ENCODE data around the gene TMEM150B.

TMEM150B gene

DNA sequence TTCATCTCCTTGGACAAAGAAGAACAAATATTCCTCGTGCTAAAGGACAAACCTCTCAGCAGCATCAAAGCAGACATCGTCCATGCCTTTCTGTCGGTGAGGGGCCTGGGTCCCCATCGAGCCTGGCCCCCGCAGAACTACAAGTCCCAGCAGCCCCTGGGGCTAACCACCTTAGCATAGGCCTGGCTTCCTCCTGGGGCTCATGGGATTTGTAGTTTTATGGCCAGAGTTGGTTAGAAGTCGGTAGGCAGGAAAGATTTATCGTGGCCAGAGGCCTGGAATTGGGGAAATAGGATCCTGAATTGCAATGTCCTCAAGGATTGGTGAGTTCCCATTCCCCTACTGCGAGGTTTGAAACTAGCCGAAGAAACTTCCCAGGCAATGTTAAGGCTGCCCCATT is 19.6 kb downstream of the TMEM150B start:
- DNase-seq (ENCODE audit: low read depth), result peak; percentile 57

DNA sequence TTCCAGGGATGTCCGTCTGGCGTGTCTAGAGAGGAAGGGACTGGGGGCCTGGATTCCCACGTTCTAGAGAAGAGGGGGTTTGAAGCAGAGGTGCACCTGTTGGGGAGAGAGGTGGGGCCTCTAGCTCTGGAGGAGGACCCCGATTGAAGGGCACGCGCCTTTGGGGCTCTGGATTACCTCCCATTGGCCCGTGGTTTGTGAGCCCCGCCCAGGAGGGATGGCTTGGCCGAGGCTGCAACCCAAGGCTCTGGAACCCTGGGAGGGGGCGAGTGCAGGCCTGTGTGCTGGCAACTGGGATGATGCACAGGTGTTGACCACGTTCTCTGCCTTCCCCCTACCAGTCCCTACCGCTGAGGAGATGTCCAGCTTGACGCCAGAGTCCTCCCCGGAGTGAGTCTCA is 20.2 kb downstream of the TMEM150B start:
- DNase-seq (ENCODE audit: low read depth), result no peak

DNA sequence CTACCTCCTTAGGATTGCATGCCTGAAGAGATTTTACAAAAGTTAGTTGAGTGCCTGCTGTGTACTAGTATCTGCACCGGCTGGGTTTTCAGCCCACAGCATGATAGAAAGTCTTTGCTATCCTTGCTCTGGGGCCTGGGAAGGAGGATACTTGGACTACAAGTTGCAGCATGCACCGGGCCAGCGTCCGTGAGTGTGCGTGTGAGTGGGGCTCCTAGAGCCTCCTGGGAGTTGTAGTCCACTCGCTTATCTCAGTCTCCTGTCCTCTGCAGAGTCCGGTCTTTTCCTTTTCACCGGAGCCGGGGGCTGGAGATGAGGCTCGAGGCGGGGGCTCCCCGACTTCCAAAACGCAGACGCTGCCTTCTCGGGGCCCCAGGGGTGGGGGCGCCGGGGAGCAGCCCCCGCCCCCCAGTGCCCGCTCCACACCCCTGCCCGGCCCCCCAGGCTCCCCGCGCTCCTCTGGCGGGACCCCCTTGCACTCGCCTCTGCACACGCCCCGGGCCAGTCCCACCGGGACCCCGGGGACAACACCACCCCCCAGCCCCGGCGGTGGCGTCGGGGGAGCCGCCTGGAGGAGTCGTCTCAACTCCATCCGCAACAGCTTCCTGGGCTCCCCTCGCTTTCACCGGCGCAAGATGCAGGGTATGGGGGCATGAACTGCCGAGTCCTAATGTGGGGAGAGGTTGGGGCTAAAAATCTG is 20.7 kb downstream of the TMEM150B start:
- DNase-seq (ENCODE audit: low read depth), result peak; percentile 58

DNA sequence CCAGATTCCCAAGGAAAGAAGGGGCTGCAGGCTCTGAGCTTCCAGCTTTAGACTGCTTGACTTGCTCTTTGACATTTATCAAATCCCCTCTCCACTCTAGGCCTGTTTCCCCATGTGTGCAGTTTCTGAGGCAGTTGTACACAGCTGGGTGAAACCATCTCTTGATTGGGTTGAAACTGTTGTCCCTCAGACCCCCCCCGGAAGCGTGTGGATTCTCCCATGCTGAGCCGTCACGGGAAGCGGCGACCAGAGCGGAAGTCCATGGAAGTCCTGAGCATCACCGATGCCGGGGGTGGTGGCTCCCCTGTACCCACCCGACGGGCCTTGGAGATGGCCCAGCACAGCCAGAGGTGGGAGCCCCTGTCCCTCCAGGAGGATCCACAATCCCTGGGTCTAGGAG is 21.7 kb downstream of the TMEM150B start:
- DNase-seq (ENCODE audit: low read depth), result no peak

DNA sequence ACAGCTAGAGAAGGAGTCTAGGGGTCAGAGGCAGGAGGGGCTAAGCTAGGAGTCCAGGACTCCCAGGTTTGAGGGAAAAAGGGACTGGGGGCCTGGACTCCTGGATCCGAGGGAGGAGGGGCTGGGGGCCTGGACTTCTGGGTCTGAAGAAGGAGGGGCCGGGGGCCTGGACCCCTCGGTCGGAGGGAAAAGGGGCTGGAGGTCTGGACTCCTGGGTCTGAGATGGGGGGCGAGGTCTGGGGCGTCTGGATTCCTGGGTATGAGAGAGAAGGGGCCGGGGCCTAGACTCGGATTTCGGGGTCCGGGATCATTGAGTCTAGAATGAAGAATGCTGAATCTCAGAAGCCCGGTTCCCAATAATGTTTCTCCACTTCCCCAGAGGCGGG is 22.8 kb downstream of the TMEM150B start:
- DNase-seq (ENCODE audit: low read depth), result no peak

DNA sequence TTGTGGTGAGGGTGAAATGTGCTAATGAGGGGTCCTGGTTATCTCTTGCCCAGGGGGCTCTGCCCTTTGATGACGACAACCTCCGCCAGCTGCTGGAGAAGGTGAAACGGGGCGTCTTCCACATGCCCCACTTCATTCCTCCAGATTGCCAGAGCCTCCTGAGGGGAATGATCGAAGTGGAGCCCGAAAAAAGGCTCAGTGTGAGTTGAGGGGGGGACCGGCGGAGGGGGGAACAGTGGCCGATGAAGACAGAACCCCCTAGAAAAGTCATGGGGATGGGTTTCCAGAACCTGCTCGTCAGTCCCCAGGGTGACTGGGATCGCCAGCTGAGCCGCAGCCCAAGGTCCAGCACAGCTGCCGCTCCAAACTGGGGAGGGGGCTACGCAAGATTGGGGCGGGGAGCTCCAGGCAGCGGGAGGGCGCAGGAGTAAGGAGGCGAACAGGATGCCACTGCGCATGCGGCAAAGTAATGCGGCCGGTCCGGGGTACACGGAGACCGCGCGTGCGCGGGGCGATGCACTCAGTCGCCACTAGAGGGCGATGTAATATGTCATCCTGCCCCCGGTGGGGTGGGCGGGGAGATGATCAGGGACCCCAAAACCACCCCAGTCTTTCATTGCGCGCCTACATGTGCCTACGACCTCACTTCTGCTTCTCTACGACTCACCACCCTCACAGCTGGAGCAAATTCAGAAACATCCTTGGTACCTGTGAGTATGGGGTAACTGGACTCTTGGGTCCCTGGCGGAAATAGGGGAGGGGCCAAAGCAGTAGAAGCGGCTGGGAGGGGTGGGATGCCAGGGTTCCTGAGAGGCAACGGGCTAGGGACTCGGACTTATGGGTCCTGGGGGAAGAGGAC is 23.5 kb downstream of the TMEM150B start:
- peak; percentile 84 for DNase-seq (ENCODE audit: low read depth)

DNA sequence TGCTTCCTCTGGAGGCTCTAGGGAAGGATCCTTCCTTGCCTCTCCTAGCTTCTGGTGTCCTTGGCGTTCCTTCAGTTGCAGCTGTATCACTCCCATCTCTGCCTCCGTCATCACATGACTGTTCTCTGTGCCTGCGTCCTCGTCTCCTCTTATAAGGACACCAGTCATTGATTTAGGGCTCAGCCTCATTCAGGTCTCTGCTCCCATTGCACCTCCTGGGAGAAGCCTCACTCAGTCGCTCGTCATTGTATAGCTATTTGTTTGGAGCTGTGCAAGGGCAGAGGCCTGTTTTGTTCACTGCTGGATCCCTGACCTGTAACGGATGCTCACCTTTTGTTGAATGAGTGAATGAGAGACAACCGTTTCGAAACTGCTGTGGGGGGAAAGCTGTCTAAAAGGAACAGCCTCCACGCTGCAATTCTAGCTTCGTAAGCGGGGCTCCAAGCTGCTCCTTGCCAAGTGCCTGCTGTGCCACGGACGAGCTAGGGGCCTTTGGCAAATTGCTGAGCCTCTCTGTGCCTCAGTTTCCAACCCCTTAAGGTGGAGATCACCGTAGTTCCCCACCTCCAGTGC is 24.2 kb downstream of the TMEM150B start:
- no peak for DNase-seq (ENCODE audit: low read depth)

DNA sequence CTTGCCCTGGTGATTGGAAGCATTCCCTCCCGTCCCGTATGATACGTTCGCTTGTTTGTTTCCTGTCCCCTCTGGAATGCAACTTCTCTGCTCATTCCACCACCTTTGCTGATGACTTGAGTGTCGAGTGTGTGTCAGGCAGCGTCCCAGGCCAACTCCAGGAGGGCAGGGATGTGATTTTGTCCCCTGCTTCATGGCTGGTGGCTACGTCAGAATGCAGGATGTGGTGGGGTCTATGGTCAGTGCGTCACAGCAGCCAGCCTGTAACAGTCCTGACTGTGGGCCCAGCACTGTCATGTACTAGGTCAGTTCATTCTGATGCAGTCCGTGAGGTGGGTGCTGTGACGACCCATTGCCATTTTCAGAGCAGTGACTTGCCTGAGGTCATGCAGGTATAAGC is 25.1 kb downstream of the TMEM150B start:
- DNase-seq (ENCODE audit: low read depth), result no peak

DNA sequence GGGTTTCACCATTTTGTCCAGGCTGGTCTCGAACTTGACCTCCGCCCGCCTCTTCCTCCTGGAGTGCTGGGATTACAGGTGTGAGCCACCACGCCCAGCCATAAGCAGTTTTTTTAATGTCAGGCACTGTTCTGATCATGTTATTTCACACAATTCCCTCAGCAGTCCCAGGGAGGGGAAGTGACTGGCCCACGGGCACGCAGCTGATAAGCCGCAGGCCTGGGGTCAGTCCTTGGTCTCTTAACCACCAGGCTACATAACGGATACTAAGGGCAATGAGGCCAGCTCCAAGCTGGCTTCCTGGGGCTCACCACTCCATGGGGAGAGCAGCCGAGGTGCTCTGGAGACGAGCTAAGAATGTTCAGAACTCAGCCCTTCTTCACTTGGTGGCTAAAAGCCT is 27.9 kb downstream of the TMEM150B start:
- DNase-seq (ENCODE audit: low read depth), result no peak

DNA sequence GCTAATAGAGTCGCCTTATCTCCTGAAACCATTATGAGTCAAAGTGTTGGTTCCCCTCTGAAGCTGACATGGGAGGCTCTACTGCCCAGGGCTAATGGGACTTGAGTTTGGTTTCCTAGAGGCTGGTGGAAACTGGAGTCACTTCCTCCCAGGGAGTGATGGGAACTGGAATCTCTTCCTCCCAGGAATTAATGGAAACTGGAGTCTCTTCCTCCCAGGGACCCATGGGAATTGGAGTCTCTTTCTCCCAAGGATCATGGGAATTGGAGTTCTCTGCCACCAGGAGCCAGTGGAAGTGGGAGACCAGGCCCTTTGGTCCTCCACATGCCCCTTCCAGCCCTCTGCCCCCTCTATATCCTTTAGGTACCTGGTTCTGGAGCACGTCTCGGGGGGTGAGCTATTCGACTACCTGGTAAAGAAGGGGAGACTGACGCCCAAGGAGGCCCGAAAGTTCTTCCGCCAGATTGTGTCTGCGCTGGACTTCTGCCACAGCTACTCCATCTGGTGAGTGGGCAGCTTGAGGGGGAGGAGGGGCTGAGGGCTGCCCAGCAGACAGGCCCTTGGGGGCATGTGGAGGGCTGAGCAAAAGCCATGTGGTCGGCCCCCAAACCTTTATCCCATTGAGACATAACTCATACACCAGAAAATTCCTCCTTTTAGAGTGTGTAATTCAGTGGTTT is 35.9 kb downstream of the TMEM150B start:
- peak; percentile 36 for DNase-seq (ENCODE audit: low read depth)

DNA sequence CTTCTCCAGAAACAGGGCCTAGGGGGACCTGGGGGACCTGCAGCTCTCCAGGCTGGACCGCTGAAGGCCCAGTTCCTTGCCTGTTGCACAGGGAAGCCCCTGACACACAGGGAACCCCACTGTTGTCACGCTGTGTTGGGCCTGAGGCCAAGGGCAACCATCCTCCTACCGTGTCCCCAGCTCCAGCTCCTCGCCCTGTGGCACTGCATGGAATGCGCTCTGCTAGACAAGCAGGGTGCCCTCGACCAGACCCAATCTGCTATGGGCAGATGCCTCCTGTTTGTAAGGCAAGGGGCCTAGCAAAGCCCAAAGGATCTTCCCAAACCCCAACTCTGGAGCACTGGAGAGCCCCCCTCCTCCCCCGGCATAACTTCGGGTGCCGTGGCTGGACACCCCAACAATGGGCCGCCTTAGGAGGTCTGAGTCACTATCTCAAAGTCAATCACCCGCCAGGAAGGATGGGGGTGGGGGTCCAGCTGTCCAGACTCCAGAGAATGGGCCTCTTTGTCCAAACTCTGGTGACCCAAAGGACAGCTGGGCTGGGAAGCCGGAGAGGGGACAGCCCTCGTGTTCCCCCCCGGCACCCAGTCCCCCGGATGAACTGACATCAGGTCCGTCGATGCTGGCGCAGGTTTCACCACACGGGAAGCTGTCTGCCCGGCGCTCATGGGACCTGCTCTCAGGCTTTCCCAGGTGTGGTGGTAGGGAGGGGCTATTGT is 37.6 kb downstream of the TMEM150B start:
- DNase-seq (ENCODE audit: low read depth), result no peak

DNA sequence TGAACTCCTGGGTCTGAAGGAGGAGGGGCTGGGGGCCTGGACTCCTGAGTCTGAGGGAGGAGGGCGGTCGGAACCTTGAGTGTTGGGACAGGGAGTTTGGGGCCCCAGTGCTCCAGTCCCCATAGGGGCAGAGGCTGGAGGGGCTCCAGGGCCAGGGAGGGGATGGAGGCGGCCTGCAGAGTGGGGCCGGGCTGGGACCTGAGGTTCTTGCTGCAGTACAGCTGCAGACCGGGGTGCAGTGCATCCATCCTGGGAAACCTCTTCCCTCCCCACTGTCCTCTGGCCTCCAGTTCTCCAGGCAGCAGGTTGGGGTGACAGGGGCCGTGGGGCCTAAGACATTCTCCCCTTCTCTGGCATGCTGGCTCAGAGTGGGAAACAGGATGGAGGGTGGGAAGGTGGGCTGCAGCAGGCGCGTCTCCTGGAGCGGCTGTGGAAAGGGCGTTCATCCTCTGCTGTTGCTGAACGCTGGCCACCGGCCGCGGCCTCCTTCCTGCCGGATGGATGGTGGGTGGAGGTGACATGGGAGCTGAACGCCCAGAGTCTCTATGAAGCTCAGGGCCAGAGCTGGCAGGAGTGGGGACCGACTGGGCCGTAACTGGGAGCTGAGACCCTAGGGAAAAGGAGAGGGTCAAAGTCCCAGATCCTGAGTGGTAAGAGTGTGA is 39.8 kb downstream of the TMEM150B start:
- no peak for DNase-seq (ENCODE audit: low read depth)

DNA sequence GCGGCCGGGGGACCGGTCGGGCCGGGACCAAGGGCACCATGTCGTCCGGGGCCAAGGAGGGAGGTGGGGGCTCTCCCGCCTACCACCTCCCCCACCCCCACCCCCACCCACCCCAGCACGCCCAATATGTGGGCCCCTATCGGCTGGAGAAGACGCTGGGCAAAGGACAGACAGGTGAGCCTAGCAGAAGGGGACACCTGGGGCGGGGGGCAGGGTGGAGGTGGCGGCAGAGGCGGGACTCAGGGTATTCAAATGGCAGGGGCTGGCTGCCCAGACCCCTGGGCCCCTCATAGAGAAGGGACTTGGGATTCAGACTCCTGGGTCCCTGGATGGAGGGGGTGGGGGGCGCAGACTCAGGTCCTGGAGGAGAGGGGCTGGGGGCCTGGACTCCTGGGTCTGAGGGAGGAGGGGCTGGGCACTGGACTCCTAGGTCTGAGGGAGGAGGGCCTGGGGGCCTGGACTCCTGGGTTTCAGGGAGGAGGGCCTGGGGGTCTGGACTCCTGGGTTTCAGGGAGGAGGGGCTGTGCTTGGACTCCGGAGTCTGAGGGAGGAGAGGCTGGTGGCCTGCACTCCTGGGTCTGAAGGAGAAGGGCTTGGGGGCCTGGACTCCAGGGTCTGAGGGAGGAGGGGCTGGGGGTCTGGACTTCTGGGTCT is 40.6 kb downstream of the TMEM150B start:
- no peak for DNase-seq (ENCODE audit: low read depth)

DNA sequence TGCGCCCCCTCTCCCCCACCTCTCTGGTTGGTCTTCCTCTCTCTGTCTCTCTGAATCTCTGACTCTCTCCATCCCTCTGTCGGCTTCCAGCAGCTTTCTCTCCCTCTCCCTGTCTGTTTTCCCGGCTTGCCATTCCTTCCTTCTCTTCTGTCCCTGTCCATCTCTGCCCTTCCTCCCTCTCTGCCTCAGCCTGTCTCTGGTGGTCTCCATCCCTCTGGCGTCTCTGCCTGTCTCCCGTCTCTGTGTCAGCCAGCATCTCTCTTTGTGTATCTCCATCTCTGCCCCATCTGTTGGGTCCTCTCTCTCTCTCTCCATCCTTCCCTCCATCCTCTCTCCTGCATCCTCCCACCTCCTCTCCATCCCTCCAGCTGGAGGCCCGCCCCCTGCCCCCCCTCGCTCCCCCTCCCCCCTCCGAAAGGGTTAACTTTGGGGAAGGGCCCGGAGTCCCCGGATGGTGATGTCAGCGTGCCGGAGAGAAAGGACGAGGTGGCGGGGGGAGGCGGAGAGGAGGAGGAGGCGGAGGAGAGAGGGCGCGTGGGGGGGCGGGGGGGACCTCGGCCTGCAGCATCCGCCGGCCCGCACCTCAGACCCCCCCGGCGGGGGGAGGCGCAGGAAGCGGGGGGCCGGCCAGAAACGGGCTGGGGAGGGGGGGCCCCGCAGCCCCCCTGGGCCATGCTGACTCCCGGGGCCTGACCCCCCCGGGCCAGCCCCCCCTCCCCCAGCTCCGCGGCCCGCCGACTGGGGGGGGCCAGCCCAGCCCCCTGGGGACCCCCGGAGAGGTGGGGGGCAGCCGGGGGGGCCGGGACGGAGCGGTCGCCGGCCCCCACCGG is 41.4 kb downstream of the TMEM150B start, which contains the start of gene BRSK1:
TSS of gene BRSK1 (plus strand) at position 450 of the 830 bp plus-strand sequence. CDS start 446 bp downstream, outside the sequence.
- peak; percentile 70 for DNase-seq (ENCODE audit: low read depth)

DNA sequence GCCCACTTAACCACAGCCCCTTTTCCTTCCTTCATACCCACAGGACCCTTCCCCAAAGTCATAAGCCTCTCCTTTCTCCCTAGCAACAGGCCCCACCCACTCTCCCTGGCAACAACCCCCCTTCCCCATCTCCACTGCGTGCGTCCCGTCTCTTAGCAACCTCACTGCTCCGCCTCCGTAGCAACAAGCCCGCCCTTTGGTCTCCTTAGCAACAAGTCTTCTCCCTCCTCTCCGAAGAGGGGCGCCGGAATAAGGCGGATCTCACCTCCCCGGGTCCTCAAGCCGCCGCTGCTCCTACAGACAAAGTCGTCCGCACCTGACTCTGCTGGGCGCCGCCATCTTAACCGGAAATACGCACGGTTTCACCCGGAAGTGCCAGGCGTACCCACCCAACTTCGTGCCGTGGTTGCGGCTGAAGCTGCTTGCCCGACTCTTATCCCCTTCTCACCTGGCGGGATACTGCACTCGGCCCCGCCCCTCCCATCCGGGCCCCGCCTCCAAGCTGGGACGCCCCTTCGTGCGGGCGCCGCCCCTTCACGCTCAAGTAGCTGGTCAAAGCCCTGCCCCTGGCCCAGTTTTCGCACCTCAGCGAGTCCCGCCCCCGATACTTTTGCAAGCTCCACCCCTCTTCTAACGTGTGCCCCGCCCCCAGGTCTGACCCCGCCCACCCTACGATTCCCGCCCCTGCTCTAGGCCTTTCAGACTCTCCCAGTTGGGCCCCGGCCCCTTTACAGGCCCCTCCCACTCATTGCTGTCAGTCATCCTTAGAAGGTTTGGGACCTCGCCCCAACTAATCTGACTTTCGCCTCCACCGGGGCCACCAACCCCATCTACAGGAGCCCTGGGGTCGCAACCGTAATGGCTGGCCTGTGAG is 45.1 kb downstream of the TMEM150B start, which contains the start of gene HSPBP1:
TSS of gene HSPBP1 (minus strand) at position 341 of the 874 bp plus-strand sequence. CDS start 502 bp downstream, outside the sequence.
- peak; percentile 94 for DNase-seq (ENCODE audit: low read depth)

DNA sequence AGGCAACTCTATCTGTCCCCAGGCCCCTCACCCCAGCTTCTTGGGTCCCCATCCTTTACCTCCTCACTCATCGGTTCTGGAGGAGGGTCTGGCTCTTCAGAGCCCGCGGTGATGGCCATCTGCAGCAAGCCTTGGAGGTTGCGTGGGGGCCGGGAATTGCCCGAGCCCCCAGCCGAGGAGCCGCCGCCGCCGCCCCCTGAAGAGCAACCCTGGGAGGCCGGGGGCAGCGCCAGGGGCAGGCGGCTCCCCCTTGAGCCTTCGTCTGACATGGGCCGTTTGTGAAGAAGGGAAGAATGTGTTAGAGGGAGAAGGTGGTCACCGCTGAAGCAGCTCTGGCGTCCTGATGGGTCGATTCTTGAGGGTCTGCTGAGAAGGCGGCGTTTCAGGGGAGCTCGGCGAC is 45.8 kb downstream of the TMEM150B start:
- DNase-seq (ENCODE audit: low read depth), result no peak

DNA sequence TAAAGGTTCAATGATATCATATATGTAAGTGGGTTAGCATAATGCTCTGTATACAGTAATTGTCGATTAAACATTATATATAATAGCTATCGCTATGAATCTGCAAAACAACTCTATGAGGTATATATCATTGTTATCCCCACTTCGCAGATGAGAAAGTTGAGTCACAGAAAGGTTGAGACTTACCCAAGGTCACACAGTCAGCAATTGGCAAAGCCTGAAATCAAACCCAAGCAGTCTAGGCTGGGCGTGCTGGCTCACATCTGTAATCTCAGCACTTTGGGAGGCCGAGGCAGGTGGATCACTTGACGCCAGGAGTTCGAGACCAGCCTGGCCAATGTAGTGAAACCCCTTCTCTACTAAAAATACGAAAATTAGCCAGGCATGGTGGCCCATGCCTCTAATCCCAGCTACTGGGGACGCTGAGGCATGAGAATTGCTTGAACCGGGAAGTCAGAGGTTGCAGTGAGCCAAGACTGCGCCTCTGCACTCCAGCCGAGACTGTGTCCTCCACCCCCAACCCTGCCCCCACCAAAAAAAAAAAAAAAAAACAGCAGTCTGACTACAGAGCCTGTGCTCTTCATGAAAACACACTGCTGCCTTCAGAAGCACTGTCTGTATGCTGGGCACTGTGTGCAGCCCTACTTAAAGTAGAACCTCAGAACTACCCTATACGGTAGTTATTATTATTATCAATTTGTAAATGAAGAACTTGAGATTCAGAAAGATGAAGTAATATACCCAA is 46.6 kb downstream of the TMEM150B start:
- DNase-seq (ENCODE audit: low read depth), result no peak

DNA sequence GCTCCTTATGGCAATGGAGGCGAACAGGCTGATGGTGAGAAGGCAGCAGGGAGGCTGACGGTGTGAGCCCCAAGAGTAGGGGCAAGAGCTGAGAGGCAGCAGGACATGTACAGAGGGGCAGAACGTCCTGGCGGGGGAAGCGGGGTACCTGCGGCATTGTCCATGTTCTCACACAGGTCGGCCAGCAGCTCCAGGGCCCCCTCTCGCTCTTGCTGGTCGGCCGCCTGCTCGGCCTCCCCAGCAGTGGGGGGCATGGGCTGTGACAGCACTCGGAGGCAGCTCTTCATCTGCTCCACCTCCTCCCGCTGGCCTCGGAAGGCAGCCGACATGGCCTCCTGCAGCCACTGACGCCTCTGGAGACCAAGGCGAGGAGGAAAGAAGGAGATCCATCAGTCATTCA is 47.6 kb downstream of the TMEM150B start:
- no peak for DNase-seq (ENCODE audit: low read depth)
